Suppressor macrophage (primary cell): ENCODE results near the gene LGR6.

ENCODE experiments used
- DNase-seq, 4 experiments: peaks; one replicate each; pipeline ENCODE4 v3.0.0-alpha.2; 2020 to 2022

LGR6 gene

DNA sequence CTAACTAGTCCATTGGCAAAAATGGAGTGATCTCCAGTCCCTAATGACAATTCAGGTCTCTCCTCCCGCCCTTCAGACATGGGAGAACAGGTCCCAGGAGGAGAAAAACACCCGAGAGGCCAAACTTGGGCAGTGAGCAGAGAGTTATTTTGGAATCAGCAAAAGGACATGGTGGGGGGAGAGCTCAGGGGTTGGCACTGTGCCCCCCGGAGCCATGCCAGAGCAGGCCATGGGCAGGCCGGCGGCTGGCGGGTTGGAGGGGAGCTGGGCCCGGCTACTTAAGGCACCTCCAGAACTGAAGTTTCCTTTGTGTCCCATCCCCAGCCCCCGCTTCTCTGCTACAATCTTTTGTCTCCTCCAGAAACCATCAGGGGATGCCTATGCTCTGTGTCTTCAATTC, 7.1 kb downstream of the LGR6 start:
- no peak for DNase-seq

DNA sequence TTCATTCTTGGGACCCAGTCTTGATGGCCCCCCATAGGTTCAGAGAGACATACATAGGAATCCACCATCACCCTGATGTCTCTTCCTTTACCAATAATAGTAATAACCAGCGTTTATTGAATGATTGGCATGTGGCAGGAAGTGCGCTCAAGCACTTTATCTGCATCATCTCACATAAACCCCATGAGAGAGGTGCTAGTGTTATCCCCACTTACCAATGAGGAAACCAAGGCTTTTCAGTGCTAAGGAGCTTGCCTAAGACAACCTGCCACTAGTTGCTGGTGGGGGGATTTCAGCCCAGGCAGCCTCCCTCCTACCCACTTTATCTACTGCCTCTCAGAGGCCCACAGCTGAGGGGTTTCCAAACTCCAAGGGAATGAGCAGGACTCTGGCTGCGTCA, 7.7 kb downstream of the LGR6 start:
- no peak for DNase-seq

DNA sequence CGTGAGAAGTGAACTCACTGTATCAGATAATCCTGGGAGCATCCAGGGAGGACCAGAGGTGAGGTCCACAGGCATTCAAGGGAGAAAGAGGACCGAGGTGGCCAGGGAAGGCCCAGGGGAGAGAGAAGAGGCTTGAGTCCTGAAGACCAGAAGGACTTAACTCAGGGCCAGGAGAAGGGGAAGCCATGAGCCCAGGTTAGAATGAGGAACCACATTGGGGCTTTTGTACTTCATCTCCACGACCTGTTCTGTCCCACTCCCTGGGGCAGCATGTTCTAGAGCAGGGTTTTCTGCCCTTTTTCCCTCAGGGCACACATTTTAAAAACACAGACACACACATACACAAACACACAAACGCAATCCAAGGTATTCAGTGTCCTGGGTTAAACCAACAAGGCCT, 8.4 kb downstream of the LGR6 start:
- no peak for DNase-seq

DNA sequence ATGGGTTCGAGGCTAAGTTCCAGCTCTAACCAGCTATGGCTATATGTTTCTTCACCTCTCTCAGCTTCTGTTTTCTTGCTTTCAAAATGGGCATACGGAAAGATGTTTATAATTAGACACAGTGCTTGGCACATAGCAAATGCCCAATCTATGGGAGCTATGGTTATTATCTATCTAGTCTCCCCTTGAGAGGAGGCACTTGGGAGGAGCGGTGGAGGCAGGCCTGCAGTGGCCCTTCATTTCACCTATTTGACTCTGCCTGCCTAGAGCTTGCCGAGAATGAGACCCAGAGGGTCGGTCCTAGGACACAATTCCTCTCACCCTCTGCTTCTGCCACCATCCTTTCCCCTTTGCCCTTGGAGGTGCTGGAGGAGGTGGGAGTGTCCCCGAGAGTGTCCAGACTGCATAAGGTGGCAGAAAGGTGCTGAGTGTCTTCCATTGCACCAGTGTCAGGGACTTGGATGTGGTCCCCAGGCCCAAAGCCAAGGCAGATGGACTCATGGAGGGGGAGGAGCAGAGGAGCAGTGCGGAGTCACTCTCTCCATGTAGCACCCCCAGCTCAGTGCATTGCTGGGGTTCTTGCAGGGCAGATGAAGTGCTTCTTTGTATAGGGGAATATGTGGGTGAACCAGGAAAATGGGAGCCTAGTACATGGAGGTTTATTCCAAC, 9.0 kb downstream of the LGR6 start:
- DNase-seq, result no peak

DNA sequence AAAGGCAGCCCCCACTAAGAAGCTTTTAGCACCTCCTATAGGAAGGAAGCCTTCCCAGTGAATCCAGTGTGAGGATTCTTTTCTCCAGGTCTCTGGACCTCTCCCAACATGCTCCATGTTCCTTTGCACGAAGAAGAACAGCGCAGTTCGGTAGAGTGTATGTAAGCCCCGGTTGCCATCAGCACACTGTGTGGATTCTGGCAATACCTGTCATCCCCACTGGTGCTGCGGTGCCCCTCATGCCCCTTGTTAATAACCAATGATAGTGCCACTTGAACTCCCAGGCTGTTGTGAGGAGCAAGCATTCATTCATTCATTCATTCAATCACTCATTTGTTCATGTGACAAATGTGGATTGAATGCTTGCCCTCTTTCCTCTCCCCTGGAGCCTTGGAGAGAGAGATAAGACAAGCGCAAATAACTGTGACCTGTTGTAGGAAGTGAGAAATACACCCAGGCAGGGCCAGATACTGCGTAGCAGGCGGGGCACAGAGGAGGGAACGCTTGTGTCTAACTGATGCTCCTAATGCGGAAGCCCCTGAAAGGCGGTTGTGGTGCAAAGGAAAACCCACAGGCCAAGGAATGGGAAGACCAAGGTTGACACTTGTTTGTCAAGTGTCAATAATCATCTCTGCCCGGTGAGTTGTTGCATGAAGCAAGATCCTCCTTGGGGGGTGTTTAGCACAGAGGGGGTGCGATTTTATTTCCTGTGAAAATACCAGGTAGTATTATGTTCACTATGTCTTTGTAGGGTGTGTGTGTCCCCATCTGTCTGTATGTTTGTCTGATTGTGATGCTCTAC, 9.8 kb downstream of the LGR6 start:
- DNase-seq, result peak in 1 of 4 experiments; percentile 9

DNA sequence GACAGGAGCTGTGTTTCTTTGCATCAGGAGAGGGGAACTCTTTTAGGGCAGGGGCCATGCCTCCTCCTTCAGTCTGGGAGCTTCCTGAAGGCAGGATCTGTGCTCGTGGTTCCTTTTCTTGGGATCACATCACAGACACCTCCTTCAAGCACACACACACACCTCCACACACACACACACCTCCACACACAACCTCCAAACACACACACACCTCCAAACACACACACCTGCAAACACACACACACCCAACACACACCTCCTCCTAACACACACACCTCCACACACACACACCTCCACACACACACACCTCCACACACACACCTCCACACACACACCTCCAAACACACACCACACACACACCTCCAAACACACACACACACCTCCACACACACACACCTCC, 10.5 kb downstream of the LGR6 start:
- no peak for DNase-seq

DNA sequence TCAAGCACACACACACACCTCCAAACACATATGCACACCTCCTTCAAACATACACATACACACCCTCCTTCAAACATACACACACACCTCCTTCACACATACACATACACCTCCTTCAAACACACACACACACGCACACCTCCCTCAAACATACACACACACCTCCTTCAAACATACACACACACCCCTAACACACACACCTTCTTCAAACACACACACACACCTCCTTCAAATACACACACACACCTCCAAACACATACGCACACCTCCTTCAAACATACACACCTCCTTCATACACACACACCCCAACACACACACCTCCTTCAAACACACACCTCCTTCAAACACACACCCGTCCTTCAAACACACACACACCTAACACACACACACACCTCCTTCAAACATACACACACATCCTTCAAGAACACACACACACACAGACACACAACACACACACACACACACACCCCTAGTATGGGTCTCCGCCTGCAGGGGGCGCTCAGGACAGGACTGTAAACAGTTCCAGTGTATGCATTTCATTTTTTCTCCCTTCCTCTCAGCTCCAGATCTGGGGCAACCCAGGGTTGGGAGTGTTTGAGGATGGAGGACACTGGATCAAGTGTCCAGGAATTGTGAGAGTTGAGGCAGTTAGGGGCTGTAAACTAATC, 12.1 kb downstream of the LGR6 start:
- DNase-seq, result peak in 3 of 4 experiments; percentile 21 to 60 (median 28)

DNA sequence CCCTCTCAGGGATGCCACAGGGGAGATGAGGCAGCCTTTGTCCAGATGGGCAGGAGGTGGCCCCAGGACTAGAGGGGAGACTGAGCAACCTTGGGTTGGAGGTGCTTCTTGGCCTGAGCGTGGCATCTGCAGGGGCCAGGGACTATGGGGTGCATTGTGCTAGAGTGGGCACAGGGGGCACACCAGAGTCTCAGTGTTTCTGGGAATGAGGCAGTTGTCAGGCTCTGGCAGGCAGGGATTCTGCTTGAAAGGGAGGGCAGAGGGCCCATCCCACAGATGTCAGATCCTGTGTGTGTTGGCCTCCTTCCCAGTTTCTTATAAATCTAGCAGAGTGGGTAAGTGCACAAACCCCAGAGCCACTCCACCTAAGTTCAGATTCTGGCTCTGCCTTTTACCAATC, 13.7 kb downstream of the LGR6 start:
- DNase-seq, result no peak

DNA sequence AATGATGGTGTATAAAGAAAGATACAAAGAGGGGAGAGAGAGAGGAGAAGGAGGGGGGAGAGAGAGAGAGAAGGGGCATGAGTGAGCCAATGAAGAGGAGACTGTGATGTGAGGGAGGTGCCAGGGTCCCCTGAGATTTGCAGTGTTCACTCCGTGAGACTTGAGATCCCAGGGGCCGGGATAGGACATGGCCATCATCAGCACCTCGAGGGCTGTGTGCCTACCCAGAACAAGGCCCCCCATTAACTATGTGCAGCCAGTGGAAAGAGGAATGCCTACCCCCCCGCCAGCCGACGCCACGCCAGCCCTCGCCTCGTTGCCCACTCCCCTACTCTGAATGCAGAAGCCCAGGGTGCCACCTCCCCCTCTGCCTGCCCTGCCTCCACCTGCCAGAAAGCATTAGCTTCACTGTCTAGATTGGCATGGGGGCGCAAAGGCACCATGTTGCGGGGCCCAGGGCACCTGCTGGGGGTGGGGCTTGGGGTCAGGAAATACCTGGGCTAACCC, 14.8 kb downstream of the LGR6 start:
- no peak for DNase-seq

DNA sequence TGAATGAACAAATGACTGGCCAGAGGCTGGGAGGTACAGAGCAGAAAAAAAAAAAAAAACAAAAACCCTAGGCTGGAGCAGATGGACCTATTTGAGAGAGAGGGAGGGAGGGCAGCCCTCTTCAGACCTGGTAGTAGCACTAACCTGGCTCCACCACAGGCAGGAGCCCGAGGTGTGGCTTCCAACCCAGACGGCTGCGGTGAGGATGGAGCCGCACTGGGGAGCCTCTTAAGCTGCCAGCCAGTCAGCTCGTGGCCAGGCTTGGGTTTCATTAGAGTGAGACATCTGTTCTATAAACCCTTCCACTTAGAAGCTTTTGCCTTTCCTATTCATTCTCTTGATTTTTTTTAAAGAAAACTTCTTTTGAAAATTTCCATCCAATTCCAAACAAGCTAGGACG, 16.8 kb downstream of the LGR6 start:
- DNase-seq, result no peak

DNA sequence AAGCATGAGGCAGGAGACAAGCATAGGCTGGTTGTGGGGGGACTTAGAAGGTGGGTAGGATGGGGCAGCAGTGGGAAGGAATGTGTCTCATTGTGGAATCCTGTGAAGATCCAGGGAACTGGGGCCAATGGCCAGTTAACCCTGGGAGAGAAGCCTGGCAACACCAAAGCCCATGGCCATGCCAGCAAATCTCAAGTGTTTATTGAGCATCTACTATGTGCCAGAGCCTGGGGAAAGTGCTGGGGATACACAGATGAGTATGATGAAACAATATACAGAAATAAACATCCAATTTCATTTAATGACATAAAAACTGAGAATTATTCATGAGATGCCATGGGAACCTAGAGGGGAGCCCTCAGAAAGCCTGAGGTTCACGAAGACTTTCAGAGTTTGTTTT, 17.4 kb downstream of the LGR6 start:
- no peak for DNase-seq

DNA sequence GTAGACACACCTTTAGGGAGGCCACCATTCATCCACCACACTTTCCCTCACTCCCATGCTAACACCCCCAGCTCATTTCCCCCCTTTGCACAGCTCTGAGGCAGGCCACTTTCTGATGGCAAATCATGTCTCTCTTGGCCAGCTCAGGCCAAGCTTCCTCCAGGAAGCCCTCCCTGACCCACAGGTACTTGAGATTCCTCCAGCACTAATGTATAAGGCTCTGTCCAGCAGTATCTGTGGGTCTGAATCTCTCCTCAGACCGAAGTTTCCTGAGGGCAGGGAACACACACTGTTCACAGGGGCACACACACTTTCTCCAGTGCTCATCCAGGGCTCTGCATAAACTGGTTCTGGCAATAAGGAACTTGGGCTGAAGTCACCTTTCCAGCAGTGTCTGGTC, 19.2 kb downstream of the LGR6 start:
- DNase-seq, result no peak

DNA sequence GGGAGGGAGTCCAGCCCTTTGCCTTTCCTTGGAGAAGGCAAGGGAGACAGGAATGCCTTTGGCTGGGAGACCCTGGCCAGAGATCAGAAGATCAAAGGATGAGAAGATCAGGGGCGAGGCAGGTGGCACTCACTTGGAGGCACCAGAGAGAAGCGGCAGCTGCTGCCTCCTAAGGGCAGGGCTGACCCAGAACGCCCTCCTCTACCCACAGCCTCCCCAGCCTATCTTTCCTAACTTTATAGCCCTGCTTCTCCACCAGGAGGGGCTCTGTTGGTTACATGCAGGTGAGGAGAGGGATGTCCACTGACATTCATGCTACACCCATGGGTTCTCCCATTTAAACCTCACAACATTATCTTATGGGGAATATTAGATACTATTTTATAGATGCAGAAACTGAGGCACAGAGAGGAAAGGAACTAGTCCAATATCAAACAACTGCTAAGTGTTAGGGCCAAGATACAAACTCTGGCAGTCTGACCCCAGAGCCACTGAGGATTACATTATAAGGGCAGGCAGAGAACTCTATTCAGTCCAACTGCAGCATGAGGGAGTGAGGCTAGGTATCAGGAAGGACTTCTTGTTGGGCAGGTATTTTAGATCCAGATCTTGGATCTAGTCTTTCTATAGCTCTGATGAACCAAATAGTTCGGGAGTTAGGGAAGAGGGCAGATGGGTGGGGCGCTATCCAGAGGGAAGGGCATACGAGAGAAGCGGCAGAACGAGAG, 19.9 kb downstream of the LGR6 start:
- DNase-seq, result no peak

DNA sequence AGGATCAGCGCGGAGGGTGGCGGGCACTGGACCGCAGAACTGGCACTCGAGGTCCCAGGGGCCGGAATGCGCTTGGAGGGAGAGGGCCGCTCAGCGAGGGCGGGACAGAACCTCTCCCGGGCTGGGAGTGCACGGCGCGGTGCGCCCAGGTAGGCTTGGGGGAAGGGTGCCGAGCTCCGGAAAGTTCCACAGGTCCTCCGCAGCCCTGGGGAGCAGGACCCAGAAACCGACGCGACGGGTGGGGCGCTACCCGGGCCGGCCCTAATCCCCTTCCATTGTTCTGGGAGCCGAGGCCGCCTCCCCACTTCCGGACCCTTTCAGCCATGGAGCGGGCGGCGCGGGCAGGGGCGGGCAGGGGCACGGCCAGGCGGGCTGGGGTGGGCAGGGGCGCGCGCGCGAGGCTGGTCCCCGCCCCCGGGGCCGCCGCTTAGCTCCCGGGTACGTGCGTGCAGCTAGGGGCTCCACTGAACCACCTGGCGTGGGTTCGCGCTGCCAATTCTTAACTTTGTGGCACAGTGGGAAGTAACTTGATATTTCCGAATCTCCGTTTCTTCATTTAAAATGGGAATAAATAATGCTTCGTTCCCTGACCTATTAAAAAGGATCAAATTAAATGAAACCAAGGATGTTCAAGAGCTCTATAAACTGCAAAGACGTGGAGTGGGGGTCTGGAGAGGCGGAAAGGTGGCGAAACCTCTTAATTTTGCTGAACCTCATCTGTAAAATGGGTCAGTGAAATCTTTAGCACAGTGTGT, 20.7 kb downstream of the LGR6 start:
- DNase-seq, result no peak

DNA sequence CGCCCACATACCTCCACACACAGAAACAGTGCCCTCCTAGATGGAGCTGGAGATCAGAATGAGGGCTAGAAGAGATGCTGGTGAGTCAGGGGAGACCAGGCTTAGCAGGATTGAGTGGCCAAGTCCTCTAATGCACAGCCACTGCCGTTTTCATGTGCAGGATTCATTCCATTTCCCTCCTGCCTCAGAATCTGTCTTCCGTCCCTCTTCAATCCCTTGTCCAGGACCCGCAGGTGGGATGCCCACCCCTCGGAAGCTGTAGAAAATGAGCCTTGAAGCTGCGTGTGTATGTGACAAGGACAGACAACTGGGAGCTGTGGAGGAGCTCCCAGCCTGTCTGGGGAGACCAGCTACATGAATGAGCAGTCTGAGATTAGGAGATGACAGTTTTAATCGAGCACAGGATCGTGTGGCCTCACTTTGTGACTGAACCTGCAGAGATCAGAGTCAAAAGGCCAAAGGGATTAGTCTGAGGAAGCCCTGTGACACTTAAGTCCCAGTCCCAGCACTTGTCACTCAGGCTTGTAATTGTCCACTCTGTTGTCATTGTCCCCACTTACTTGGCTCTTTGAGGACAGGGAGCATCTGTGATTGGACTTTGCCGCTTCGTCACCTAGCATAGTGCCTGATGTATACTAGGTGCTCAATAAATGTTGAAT, 22.0 kb downstream of the LGR6 start:
- no peak for DNase-seq

DNA sequence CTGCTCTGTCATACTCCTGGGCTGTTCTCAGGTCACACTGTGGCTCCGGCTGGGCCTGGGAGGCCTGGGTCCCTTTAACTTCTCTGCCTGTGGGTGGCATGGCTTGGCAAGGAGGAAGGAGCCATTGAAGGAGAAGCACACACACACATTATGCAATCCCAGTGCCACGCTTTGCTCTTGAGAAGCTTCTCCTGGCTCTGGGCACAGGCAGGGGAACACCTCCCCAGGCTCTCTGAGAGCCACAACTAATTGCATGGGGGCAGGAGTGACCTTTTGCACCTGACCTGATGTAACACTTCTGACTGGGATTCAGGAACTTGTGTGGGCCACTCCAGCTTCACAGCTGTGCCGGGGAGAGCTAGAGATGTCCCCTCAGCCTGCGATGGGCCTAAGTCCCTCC, 23.1 kb downstream of the LGR6 start:
- peak; percentile 30 to 69 (median 55) for DNase-seq

DNA sequence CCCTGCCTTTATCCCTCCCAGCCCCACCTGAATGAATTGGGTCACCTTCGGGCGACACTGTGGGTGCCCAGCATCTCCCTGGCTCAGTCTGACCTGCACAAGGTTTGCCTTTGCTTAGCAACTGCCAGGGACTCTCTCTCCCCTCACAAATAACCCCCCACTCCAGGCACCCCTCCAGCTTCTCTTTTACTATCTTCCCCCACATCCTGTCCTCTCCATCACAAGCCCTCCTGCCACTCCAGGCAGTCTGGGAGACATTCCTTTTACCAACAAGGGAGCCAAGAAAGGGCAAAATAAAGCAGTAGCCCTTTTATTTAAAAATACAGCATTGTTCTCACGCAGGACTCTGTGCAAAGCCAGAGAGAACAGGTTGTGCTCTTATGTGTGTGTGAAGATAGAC, 23.9 kb downstream of the LGR6 start:
- DNase-seq, result no peak

DNA sequence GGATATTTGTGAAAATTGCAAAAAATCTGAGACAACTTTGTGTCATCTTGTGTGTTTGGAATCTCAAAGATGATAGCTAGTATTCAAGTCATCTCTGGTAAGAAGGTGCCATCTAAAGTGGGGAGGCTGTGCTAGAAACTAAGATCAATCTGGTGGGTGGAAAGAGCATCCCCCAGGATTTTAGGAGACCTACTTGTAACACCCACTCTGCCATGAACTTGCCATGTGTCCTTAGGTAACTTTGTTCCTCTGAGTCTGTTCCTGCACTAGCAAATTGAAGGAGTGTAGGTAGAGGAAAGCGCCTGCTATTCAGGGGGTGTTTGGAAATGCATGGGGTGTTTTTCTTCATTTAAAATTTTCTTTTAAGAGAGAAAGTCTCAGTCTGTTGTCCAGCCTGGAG, 24.4 kb downstream of the LGR6 start:
- no peak for DNase-seq

DNA sequence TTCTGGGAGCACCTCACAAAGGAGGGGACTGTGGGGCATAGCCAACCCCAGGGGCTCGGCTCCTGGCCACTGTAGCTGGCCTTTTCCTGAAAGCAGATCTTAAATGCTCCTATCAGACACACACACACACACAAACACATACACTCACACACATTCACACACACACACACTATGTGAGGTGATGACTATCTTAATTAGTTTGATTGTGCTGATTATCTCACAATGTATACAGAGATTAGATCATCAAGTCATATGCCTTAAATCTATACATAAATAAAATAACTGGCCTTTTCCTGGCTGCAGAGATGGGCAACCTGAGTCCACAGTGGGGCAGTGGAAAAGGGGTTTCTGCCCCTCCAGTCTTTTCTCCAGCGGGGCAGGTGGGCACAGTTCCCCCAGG, 27.1 kb downstream of the LGR6 start:
- no peak for DNase-seq

DNA sequence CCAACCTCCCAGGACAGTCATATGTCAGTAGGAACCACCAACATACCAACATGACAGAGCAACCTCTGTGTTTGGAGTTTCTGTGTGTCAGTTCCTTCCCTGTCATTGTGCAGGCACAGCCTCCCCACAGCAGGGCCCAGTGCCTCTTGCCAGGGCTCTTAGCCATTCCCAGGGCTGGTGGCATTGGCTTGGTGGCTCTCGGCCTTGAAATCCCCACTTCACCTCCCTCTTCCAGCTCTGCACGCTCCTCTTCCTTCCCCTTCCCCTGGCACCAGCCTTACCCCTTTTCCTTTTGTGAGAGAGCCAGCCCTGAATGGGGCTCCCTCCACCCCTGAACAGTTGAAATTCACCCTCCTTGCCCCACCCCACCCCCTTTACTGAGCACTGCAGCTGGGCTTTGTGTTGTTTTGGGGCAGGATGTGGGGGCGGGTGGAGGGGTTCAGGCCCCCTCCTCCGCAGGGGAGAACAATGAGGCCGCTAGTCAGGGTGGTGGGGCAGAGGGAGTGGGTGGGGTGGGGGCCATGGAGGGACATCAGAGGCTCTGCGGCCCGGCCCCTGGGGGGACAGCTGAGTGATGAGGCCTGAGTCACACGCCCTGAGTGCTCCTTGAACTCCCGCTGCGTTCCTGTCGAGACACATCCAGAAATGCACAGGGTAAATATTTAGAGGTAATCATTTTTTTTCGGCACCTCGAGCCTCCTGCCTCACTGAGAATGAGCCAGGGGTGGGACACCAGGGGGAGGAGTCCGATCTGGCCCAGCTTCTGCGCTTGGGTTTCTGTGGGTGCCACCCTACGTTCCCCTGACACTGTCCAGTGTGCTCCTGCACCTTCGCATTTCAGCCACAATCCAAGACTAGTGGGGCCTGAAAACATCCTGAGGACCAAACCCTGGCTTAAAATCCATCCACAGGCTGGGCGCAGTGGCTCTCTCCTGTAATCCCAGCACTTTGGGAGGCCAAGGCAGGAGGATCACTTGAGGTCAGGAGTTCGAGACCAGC, 28.6 kb downstream of the LGR6 start:
- no peak for DNase-seq
